HG02970 (cell line): Measurements from ENCODE around the gene RALGAPA1.
"Not testable (repeated sequence)": the region's sequence is repeated elsewhere in the genome, so short reads cannot be mapped to it uniquely, and the experiment has no call there.

Experiments
- ATAC-seq: cut with Tn5 transposase; IDR thresholded peaks from one replicate; pipeline ENCODE4 v1.9.1; 2021; ENCODE audit warnings: mild to moderate bottlenecking, moderate library complexity, moderate number of reproducible peaks; ENCODE audit not compliant: unreplicated experiment, low FRiP score

Gene RALGAPA1

DNA sequence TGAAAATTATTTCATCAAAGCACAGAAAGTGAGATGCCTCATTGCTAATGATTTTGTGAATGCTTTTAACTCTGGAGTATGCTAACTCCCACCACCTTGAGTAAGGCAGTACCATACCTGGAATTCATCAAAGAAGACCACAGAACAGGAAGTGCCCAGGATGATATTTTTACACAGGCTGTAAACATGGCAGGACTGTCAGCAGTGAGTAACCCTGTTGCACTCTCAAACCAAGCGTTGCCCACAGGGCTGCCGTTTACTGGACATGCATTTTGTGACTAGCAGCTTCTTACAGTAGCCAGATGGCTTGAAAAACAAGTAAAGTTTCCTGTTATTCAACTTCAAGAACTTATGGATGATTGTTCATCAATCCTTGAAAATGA lies 42.4 kb downstream of the RALGAPA1 start:
- ATAC-seq, result no peak

DNA sequence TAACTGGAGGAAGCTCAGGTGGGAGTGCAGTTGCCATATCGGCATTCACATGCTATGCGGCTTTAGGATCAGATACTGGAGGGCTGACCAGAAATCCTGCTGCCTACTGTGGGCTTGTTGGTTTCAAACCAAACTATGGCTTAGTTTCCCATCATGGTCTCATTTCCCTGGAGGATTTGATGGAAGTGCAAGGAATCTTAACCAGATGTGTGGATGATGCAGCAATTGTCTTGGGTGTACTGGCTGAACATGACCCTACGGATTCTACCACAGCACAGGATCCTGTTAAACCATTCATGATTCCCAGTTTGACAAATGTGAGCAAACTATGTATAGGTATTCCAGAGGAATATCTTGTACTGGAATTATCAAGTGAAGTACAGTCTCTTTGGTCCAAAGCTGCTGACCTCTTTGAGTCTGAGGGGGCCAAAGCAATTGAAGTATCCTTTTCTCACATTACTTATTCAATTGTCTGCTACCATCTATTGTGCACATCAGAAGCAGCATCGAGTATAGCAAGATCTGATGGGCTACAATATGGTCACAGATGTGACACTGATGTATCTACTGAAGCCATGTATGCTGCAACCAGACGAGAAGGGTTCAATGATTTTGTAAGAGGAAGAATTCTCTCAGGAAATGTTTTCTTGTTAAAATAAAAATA lies 42.9 kb downstream of the RALGAPA1 start:
- ATAC-seq, result no peak

DNA sequence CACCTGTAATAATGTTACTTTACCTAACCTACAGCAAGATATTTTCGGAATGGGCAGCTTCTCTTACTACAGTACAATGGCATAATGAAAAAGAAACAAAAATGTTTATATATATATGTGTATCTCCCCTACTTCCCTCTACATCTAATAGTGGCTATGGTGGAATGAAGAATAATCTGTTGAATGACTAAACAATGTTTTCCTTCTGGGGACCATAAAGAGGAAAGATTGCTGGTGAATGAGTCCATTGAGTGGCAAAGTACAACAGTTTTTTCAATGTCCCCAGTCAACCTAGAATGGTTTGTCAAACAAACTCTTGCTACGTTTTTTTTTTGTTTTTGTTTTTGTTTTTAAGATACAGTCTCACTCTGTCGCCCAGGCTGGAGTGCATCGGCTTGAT lies 47.2 kb downstream of the RALGAPA1 start:
- ATAC-seq, result no peak

DNA sequence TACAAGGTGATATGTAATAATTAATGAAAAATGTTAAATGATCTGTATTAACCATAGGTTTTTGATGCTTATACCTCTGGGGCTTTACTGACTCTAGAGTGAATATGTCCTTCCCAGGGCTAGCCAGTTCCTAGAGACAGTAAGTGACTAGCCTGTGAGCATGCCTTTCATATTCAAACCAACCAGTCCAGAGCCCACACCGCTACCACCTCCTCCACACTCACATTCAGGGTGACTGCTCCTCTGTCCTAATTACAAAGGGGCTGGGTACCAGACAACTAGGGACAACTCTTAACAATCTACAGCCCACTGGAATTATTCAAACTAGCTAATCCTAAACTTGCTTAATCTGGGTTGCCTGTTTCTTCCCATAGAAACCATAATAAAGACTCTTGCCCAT lies 49.0 kb downstream of the RALGAPA1 start:
- ATAC-seq, result no peak

DNA sequence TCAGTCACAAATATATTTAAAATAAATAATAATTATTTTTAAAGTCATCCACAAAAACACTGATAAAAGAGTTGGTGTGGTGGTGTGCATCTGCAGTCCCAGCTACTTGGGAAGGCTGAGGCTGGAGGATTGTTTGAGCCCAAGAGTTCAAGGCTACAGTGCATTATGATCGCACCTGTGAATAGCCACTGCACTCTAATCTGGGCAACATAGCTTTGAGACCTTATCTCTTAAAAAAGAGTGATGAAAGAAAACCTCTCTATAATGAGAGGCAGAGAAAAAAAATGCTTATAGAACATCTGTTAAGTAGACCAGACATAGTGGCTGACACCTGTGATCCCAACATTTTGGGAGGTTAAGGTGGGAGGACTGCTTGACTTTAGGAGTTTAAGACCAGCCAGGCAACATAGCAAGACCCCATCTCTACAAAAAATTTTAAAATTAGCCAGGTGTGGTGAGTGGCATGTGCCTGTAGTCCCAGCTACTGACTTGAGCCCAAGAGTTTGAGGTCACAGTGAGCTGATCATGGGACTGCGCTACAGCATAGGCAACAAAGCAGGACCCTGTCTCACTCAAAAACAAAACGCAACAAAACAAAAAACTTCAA lies 50.5 kb downstream of the RALGAPA1 start:
- no peak for ATAC-seq

DNA sequence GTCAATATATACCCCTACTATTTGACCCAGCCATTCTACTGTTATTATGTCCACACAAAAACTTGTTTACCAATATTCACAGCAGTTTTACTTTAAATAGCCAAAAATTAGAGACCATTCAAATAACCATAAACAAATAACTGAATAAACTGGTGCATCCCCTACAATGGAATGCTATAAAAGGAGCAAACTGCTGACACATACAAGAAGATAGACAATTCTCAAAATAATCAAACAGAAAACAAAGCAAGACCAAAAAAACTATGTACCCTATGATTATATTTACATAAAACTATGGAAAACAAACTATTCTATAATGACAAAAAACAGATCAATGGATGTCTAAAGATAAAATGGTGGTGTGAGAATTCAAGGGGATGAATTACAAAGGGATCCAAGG lies 54.4 kb downstream of the RALGAPA1 start:
- ATAC-seq, result no peak

DNA sequence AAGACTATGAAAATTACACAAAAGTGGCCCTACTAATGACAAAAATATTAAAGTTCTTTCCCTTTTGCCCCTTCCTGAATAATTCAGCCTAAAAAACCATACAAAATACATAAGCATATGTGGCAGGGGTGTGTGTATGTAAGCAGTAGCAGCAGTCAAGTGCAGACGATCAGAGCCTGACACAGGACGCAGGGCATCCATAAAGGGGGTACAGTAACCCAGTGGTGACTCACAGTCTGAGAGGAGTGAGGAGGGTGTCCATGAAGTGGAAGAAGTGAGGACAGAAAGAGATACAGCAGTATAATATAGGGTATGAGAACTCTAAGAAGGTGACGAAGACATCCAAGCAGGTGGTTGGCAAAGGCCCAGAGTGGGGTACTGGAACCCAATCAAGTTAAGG lies 56.7 kb downstream of the RALGAPA1 start:
- ATAC-seq, result no peak

DNA sequence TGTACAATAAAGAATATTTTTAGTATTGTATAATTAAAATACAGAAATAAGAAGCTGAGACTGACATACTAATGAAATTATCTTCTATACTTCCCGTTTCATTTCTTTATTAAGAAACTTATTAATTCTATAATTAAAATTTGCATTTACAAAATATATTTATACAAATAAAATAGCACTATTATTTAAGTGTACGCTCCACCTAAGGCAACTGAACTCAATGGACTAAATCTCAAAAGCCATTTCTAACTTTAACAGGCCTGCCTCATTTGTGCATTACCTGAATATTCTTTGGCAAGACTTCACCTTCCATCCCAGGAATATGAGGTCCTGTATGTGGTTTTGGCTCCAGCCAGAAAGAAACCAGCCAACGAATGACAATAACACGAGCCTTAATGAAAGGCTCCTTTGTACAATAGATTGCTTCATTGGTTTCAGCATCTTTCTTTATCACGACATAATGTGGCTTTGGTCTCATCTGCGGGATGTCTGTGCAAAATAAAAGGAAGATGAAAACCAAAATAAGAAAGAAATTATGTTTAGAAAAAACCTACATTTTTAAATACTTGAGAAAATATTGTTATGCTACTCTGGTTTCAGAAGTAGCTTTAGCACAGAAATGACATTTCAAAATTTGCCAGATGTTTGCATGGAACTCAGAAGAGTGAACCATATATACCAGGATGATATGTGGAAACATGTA lies 58.7 kb downstream of the RALGAPA1 start:
- no peak for ATAC-seq

DNA sequence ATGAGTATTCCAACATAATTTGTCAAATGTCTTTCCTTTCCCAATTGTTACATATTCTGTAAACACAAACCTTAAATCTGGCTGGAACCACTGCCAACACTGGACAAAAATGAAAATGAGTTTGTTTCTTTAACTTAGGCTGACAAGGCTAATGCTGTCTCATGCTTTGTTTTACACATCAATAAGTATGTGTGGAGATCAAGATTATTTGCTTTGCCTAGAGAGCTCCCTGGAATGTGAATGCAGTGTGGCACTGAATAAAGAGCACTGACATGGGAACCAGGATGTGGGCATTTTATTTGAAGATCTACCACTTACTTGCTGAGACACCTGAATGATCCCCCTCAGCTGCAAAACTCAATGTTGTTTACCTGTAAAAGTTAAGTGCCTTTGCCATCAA lies 61.7 kb downstream of the RALGAPA1 start:
- ATAC-seq, result no peak

DNA sequence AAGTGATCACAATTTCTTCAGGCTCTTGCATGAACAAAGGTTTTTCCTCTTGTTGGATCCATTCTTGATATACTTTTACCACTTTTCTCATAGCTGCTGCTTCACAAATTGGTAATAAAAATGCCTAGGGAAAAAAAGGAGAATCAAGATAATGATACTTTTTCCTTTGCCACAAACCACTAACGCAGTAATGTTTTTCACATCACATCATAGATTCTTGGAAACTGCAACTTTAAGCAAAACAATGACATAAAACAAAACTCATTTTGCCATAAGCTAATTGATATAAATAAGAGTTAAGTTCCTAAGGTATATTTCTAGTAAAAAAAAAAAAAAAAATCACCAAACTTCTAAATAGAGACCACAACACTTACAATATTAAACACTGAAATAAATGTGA lies 66.7 kb downstream of the RALGAPA1 start:
- no peak for ATAC-seq

DNA sequence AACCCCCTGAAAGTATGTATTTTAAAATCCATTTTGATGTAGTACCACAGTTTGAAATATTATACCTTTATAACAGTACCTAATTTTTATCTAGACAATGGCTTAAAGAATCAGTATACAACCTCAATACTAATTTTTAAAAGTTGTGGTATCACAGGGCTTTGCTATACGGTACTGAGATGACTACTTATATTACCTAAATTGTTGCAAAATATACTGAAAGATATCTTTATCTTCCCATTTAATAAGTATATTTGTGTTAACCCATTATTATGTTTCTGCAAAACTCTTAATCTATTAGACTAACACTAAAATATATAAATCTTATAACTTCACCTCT lies 67.1 kb downstream of the RALGAPA1 start:
- ATAC-seq, result no peak

DNA sequence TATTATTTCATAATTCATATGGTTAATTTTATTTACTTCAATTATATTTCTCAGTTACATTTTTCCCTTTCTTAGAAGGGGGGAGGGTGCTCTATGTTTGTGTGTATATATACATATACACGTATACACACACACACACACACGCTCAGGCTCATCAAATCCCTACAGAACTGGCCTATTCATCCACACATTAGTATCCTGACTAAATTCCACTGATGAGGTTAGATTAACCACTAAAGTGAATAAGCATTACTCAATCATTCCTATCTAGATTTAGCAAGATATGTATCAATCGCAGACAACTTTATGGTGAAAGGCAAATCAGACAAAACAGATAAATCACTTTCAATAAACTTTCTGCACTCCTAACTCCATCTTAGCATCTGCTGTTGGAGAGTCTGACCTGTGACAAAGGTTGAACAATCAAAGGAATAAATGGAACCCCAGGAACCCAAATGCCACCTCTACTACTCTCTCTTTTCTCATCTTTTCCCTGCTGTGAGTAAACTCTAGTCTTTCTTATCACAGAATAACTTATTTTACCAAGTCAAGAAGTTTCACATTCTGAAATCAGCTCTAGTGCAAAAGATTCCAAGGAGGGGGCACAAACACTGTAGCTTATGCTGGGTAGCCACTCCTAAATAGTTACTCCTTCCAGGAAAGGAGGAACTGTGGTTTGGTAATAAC lies 67.6 kb downstream of the RALGAPA1 start:
- no peak for ATAC-seq

DNA sequence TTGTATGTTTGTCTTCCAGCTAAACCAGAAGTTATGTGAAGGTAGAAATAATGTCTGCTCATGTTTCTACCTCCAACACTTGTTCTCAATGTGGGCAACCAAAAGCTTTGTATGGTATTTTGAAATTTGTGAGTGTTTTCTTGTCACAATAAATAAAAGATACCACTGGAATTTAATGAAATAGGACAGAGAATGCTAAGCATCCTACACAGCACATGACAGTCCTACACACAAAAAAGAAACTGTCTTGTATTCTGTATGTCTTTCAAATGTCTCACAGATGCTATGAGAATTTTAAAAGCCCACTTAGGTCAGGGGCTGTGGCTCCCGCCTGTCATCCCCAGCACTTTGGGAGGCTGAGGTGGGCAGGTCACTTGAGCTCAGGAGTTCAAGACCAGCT lies 68.9 kb downstream of the RALGAPA1 start:
- no peak for ATAC-seq

DNA sequence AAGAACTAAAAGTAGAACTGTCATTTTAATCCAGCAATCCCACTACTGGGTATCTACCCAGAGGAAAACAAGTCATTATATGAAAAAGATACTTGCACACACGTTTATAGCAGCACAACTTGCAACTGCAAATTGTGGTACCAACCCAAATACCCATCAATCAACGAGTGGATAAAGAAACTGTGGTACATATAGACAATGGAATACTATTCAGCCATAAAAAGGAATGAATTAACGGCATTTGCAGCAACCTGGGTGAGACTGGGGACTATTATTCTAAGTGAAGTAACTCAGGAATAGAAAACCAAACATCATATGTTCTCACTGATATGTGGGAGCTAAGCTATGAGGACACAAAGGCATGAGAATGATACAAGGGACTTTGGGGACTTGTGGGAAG lies 73.9 kb downstream of the RALGAPA1 start:
- not testable (repeated sequence) for ATAC-seq

DNA sequence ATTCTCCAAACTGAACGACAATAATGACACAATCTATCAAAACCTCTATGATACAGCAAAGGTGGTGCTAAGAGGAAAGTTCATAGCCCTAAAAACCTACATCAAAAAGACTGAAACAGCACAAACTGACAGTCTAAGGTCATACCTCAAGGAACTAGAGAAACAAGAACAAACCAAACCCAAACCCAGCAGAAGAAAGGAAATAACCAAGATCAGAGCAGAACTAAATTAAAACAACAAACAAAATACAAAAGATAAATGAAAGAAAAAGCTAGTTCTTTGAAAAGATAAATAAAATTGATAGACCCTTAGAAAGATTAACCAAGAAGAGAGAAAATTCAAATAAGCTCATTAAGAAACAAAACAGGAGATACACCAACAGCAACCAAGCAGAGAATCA lies 75.6 kb downstream of the RALGAPA1 start:
- not testable (repeated sequence) for ATAC-seq

DNA sequence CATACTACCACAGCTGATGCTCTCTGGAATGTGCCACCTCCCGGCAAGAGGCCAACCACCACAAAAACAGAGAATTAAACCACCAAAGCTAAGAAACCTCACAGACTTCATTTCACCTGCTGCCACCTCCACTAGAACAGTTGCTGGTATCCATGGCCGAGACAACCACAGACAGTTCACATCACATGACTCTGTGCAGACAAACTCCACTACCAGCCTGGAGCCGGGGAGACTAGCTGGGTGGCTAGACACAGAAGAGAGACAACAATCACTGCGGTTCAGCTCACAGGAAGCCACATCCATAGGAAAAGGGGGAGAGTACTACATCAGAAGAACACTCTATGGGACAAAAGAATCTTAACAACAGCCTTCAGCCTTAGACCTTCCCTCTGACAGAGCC lies 78.2 kb downstream of the RALGAPA1 start:
- ATAC-seq, result no peak

DNA sequence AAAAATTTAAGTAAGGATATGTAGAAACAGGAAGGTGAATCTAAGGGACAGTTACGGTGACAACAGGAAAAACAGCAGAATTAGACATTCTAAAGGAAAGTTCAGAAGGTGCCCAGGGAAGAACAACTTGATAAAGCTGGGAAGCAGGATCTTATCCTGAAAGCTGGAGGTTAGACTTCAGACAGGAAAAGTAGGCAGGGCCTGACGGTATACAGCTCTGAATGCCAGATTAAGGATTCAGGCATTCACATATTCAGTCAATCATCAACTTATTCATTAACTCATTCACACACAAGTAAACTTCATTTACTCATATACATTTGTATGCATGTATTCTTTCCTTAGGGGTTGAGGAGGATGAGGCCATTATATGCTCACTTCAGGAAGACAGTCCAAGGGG lies 81.3 kb downstream of the RALGAPA1 start:
- ATAC-seq, result no peak

DNA sequence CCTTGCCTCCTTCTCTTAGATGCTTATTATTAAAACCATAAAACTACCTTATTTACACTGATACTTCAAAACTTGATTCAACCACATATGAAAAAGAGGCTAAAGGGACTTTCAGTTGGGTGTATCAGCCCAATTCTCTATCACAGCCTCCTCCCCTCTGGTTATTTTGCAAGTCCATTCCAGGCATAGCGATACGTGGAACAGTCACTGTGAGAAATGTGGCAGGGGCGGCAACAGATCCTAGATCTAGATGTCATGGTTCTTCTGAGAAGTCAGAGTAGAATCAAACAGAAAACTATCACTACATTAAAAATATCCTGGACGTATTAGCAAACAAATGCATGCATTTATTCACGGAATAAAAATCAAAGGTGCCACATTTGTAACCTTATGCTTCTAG lies 83.2 kb downstream of the RALGAPA1 start:
- ATAC-seq, result no peak

DNA sequence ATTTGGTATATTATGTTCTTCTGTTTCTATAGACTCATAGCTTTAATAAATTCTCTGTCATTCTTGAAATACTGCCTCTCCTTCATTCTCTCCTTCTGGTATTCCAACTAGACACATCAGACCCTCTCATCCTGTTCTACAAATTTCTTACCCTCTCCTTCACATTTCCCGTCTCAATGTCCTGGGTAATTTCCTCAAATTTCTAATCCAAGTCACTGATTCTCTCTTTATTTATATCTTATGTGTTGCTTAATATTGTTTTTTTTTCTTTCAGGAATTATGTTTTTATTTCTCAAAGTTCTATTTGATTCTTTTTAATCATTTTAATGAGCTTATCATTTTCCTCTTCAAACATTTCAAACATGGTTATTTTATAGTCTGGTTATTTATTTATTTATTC lies 94.0 kb downstream of the RALGAPA1 start:
- ATAC-seq, result no peak

DNA sequence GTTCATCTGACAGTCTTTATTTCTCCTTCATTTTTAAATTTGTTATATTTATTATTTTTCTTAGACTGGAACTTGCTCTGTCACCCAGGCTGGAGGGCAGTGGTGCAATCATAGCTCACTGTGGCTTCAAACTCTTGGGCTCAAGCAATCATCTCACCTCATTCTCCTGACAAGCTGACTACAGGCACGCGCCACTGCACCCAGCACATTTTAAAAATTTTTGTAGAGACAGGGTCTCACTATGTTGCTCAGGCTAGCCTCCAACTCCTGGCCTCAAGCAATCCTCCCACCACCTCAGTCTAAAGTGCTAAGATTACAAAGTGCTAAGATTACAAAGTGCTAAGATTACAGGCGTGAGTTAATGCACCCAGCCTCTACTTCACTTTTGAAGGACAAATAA lies 96.6 kb downstream of the RALGAPA1 start:
- no peak for ATAC-seq

DNA sequence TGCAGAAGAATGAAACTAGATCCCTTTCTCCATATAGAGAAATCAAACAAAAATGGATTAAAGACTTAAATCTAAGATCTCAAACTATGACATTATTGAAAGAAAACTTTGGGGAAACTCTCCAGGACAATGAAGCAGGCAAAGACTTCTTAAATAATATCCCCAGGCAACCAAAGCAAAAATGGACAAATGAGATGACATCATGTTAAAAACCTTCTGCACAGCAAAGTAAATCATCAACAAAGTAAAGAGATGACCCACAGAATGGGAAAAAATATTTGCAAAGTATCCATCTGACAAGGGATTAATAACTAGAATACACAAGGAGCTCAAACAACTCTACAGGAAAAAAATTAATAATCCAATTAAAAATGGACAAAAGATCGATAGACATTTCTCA lies 101.0 kb downstream of the RALGAPA1 start:
- ATAC-seq, result no peak

DNA sequence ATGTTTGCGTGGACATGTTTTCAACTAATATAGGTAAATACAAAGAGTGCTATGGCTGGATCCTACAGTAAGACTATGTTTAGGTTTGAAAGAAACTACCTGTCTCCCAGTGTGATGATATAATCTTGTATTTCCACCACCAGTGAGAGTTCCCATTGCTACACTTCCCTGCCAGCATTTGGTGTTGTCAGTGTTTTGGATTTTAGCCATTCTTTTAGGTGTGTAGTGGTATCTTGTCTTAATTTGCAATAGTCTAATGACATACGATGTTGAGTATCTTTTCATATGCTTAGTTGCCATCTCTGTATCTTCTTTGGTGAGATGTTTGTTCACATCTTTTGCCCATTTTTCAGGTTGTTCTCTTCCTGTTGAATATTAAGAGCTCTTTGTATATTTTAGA lies 103.5 kb downstream of the RALGAPA1 start:
- ATAC-seq, result no peak
